ENCODE results near the gene MUC22.

DNA sequence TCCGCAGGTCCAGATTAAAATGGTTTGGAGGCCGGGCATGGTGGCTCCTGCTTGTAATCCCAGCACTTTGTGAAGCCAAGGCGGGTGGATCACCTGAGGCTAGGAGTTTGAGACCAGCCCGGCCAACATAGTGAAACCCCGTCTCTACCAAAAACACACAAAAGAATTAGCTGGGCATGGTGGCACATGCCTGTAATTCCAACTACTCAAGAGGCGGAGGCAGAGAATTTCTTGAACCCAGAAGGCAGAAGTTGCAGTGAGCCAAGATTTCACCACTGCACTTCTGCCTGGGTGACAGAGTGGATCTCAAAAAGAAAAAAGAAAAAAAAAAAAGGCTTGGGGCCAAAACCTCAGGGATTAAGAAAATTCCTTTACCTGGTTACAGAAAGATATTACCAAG, 71.6 kb downstream of the MUC22 start:
- TF ChIP-seq, protein P1, sequence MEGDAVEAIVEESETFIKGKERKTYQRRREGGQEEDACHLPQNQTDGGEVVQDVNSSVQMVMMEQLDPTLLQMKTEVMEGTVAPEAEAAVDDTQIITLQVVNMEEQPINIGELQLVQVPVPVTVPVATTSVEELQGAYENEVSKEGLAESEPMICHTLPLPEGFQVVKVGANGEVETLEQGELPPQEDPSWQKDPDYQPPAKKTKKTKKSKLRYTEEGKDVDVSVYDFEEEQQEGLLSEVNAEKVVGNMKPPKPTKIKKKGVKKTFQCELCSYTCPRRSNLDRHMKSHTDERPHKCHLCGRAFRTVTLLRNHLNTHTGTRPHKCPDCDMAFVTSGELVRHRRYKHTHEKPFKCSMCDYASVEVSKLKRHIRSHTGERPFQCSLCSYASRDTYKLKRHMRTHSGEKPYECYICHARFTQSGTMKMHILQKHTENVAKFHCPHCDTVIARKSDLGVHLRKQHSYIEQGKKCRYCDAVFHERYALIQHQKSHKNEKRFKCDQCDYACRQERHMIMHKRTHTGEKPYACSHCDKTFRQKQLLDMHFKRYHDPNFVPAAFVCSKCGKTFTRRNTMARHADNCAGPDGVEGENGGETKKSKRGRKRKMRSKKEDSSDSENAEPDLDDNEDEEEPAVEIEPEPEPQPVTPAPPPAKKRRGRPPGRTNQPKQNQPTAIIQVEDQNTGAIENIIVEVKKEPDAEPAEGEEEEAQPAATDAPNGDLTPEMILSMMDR (IDR thresholded peaks at IDR 0.05): no peak
- TF ChIP-seq NFE2L2 (conservative IDR thresholded peaks at IDR 0.05; ENCODE audit: low read length) (no peak), ZNF302 (CRISPR knock-in tag; IDR thresholded peaks at IDR 0.05) (no peak), SREBF2 (IDR thresholded peaks at IDR 0.05) (no peak), HOXB5 (CRISPR knock-in tag; IDR thresholded peaks at IDR 0.05) (no peak), POLR2A (IDR thresholded peaks at IDR 0.05; ENCODE audit: low read length) (no peak), MAFK (IDR thresholded peaks at IDR 0.05; ENCODE audit: partially characterized antibody) (no peak), RAD21 (conservative IDR thresholded peaks at IDR 0.05 in 1 of 2, IDR thresholded peaks at IDR 0.05 in 1 of 2) (no peak), EP300 (IDR thresholded peaks at IDR 0.05) (no peak), KDM1A (IDR thresholded peaks at IDR 0.05; ENCODE audit: low read depth) (no peak)
- TF ChIP-seq, protein P2, sequence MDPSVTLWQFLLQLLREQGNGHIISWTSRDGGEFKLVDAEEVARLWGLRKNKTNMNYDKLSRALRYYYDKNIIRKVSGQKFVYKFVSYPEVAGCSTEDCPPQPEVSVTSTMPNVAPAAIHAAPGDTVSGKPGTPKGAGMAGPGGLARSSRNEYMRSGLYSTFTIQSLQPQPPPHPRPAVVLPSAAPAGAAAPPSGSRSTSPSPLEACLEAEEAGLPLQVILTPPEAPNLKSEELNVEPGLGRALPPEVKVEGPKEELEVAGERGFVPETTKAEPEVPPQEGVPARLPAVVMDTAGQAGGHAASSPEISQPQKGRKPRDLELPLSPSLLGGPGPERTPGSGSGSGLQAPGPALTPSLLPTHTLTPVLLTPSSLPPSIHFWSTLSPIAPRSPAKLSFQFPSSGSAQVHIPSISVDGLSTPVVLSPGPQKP (IDR thresholded peaks at IDR 0.05; ENCODE audit: low read depth, low read length): no peak
- TF ChIP-seq, protein P3, sequence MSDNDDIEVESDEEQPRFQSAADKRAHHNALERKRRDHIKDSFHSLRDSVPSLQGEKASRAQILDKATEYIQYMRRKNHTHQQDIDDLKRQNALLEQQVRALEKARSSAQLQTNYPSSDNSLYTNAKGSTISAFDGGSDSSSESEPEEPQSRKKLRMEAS (IDR thresholded peaks at IDR 0.05): no peak
- TF ChIP-seq, protein P4, sequence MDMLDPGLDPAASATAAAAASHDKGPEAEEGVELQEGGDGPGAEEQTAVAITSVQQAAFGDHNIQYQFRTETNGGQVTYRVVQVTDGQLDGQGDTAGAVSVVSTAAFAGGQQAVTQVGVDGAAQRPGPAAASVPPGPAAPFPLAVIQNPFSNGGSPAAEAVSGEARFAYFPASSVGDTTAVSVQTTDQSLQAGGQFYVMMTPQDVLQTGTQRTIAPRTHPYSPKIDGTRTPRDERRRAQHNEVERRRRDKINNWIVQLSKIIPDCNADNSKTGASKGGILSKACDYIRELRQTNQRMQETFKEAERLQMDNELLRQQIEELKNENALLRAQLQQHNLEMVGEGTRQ (IDR thresholded peaks at IDR 0.05): no peak
- TF ChIP-seq, protein P5, sequence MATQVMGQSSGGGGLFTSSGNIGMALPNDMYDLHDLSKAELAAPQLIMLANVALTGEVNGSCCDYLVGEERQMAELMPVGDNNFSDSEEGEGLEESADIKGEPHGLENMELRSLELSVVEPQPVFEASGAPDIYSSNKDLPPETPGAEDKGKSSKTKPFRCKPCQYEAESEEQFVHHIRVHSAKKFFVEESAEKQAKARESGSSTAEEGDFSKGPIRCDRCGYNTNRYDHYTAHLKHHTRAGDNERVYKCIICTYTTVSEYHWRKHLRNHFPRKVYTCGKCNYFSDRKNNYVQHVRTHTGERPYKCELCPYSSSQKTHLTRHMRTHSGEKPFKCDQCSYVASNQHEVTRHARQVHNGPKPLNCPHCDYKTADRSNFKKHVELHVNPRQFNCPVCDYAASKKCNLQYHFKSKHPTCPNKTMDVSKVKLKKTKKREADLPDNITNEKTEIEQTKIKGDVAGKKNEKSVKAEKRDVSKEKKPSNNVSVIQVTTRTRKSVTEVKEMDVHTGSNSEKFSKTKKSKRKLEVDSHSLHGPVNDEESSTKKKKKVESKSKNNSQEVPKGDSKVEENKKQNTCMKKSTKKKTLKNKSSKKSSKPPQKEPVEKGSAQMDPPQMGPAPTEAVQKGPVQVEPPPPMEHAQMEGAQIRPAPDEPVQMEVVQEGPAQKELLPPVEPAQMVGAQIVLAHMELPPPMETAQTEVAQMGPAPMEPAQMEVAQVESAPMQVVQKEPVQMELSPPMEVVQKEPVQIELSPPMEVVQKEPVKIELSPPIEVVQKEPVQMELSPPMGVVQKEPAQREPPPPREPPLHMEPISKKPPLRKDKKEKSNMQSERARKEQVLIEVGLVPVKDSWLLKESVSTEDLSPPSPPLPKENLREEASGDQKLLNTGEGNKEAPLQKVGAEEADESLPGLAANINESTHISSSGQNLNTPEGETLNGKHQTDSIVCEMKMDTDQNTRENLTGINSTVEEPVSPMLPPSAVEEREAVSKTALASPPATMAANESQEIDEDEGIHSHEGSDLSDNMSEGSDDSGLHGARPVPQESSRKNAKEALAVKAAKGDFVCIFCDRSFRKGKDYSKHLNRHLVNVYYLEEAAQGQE (IDR thresholded peaks at IDR 0.05): no peak

Data from A549 (cell line).